ENCODE data around the gene TTC9C.
"Not testable (repeated sequence)": the region's sequence is repeated elsewhere in the genome, so short reads cannot be mapped to it uniquely, and the experiment has no call there.

Gene TTC9C, protein sequence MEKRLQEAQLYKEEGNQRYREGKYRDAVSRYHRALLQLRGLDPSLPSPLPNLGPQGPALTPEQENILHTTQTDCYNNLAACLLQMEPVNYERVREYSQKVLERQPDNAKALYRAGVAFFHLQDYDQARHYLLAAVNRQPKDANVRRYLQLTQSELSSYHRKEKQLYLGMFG

GRCh38 chr11:62728171-62728988, at the start of gene TTC9C:
Gene TTC9C (plus strand): TSS chr11:62728486. CDS start chr11:62728849, 363 bp downstream.
- peak; percentile 87 for DNase-seq (ENCODE audit: low spot score)

- peak; percentile 86 for DNase-seq (ENCODE audit: low spot score)
These were observed 49.3 kb upstream of the TTC9C start, which contains the start of gene UBXN1 for GRCh38 chr11:62678770-62679696. Gene UBXN1 (minus strand): TSS chr11:62679073. CDS start chr11:62678923, 150 bp downstream.

GRCh38 chr11:62680825-62681240, 47.5 kb upstream of the TTC9C start:
- DNase-seq (ENCODE audit: low spot score), result peak; percentile 54

DNA sequence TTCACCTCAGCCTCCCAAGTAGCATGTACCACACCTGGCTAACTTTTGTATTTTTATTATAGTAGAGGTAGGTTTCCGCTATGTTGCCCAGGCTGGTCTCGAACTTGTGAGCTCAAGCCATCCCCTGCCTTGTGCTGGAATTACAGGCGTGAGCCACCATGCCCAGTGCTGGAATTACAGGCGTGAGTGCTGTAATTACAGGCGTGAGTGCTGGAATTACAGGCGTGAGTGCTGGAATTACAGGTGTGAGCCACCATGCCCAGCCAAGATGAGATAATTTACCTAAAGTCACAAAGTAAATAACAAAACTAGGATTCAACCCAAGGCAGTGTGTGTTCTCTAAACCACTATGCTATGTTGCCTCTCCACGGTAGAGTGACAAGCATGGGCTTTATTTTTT, 45.8 kb upstream of the TTC9C start:
- no peak for DNase-seq (ENCODE audit: low spot score)

- no peak for DNase-seq (ENCODE audit: low spot score)
These were observed 40.5 kb upstream of the TTC9C start for GRCh38 chr11:62687508-62688396.

DNA sequence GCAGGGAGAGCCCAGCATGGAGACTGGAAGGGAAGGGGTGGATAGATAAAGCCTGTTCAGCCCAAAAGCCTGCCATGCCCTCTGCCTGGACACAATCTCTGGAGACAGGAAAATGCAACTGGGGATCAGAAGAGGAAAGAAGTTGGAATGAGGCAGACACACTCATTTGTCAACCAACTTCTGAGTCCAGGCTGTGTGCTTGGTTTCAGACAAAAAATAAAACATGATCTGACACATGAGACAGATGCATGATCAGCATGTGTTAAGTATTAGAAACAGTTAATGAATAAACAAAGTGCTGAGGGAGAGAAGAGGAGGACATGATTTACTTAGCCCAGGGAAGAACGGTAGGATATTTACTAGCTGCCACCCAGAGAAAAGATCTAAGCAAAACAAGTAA, 39.8 kb upstream of the TTC9C start:
- DNase-seq (ENCODE audit: low spot score), result no peak

DNA sequence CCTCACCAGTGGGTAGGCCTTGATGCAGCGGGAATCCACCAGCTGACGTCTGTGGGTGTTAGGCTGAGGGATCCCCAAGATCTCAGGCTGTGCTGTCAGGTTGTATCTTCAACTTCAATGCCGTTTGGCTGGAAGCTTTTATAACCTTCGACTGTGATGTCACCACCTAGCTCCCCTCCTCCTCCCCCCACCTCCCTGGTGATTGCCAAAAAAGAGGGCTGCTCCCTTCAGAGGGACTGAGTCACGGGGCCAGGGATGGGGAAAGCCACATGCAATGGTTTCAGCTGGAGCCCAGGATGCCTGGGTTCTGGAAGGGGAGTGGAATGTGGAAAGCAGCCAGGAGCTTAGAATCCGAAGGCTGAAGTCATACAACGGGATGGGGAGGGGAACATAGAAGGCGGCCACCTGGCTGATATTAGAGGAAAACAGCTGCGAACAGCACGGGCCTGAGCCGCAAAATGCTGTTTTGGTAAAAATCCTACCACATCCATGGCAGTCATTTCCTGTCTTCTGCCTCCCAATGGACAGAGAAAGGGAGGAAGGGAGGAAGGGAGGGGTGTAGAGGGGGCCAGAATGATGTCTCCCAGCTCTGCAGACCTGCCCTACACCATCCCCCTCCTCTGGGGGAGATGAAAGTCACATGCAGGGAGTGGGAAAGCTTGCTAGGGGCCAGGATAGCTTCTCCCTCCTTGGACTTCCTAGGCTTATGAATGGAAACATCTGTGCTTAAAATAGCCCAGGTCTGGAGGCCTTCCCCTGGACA, 38.7 kb upstream of the TTC9C start, which contains the start of gene LRRN4CL:
LRRN4CL (minus strand) TSS at position 110 of the 763 bp plus-strand sequence. CDS start 1,022 bp downstream, outside the sequence.
- no peak for DNase-seq (ENCODE audit: low spot score)

DNA sequence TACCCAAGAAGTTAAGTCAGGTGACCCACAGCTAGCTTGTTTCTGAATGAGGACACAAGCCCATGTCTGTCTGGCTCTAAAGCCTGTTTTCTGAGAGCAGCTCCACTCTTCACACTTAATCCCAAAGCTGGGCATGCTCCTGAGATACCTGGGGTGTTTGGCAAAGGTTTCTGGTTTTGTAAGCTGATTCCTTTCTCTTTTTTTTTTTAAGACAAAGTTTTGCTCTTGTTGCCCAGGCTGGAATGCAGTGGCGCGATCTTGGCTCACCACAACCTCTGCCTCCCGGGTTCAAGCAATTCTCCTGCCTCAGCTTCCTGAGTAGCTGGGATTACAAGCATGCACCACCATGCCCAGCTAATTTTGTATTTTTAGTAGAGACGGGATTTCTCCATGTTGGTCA, 34.7 kb upstream of the TTC9C start:
- not testable (repeated sequence) for DNase-seq (ENCODE audit: low spot score)

- peak; percentile 67 for DNase-seq (ENCODE audit: low spot score)
These were observed 33.7 kb upstream of the TTC9C start for GRCh38 chr11:62694455-62695167.

DNA sequence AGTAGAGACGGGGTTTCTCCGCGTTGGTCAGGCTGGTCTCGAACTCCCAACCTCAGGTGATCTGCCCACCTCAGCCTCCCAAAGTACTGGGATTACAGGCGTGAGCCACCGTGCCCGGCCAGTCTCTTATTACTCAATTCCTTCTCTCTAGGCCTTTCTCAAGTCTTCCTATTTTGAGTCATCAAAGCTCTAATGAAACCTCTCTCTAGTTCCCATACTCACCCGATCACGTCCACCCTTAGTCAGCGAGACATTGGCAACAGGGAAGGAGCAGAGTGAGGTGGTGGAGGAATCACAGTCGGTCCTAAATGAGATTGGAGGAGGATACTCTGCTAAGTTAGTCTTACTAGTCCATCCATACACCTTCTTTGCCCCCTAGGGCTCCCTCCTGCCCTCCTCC, 26.0 kb upstream of the TTC9C start:
- DNase-seq (ENCODE audit: low spot score), result no peak

GRCh38 chr11:62703921-62704320, 24.4 kb upstream of the TTC9C start:
- DNase-seq (ENCODE audit: low spot score), result not testable (repeated sequence)

DNA sequence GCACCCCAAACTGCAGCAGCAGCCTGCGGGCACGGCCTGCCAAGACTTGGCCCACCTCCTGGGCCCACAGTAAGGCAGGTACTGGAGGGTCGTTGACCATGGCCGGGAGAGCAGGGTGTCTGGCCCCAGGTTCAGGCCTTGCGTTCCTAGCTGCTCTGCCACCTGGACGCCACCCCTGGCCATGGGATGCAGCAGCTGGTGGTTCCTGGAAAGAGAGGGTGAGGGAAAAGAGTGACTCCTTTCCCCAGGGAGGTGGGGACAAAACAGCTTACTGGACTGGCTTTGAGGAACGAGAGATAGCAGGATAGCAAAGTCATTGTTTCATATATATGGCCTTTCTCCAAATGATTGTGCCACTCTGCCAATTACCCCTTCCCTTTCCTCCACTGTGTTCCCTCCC, 22.9 kb upstream of the TTC9C start:
- DNase-seq (ENCODE audit: low spot score), result no peak

DNA sequence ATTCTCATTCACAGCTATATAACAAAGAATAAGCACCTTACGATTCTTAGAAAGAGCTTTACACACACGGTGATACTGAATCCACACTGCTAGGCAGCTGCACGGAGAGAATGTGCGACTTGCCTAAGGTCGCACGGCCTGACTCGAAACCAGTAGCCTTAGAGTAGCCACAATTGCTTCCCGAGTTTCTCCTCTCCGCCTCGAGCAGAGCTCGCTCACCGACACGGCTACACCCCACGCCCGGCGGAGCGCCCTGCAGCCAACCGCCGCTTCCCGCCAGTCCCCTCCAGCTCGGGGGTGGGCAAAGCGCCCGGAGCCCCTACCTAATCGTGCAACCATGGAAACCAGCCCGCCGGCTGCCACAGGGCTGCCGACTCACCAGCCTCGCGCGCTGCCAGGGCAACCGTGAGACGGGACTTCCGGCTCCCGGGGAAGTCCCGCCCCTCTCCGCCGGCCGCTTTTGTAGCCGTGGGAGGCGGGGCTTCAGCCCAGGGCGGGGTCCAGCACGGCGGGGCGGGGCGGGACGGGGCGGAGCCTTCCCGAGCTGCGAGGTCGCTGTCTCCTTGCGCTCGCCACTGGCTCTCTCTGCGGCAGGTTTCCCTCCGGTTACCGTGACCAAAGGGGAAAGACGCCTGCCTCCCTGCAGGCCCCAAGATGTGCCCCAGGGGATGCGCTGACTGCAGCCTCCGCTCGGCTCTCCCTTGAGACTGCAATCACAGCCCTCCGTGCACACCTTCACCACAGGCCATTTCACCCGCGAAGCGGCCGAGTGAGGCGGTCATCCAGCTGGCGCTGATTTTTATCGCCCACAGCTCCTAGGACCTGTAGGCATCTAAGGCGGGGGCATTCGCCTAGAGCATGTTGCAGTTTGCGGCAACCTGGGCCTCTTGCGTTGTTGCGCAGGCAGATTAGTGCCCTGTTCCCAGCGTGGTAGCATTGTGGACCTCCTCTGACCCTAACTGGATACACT, 22.1 kb upstream of the TTC9C start:
- peak; percentile 91 for DNase-seq (ENCODE audit: low spot score)

- no peak for DNase-seq (ENCODE audit: low spot score)
These were observed 21.4 kb upstream of the TTC9C start for GRCh38 chr11:62706850-62707247.

GRCh38 chr11:62707277-62707861, 20.9 kb upstream of the TTC9C start, which contains the start of the genes BSCL2 and GNG3:
Gene BSCL2 (minus strand): TSS chr11:62707424. CDS start chr11:62707195, 229 bp downstream.
Gene GNG3 (plus strand): TSS chr11:62707676. CDS start chr11:62708296, 620 bp downstream.
- no peak for DNase-seq (ENCODE audit: low spot score)

DNA sequence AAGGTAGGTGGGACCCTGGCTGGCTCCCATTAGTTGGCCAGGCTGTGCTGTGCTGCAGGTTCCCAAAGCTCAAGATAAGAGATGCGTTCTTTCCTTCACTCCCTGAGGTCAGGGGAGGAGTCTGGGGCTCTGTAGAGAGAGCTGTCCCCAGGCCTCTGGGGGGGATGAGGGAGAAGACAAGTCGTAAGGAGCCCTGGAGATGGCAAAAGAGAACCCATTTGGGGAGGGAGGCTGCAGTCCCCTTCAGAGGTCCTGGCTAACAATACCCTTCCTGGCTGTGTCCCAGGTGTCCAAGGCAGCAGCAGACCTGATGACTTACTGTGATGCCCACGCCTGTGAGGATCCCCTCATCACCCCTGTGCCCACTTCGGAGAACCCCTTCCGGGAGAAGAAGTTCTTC, 19.9 kb upstream of the TTC9C start:
- DNase-seq (ENCODE audit: low spot score), result no peak

GRCh38 chr11:62708793-62709192, 19.5 kb upstream of the TTC9C start:
- no peak for DNase-seq (ENCODE audit: low spot score)

Measured in kidney capillary endothelial cell (primary cell).